A673 (cell line): ENCODE results near the gene HS3ST4. TPM values are rescaled to one million over a fixed set of nuclear protein-coding genes. Genes with fewer than 3 reads are reported as not detected.

ENCODE experiments used
- BruUV-seq: library from RNA; stranded (reverse); fragments of 400-500 nt; replicated peaks from 2 replicates; lab custom pipeline; 2021; lab: Mats Ljungman, UMichigan
- CTCF ChIA-PET: fragments of 300-600 bp; sonication (Branson Sonifier 250); formaldehyde crosslinking; loops from one replicate; lab custom pipeline; 2022; ENCODE audit warnings: antibody characterized with exemption; lab: Charles Lee
- POLR2A ChIA-PET: fragments of 300-600 bp; sonication (Branson Sonifier 250); formaldehyde crosslinking; loops from one replicate; lab custom pipeline; 2022; ENCODE audit warnings: antibody characterized with exemption; ENCODE audit not compliant: low non-redundant PET; lab: Charles Lee
- DNase-seq: peaks from one replicate; pipeline ENCODE4 v3.0.0-alpha.2; 2015; ENCODE audit warnings: low spot score
- H3K27ac ChIP-seq: fragments of 200-600 bp; sonication (generic); 2 replicates; pipeline ENCODE4 v1.5.1; 2016; ENCODE audit warnings: mixed run types, low read depth, mild to moderate bottlenecking, mixed read lengths, antibody characterized with exemption, low read length; ENCODE audit not compliant: poor library complexity, severe bottlenecking
- H3K27me3 ChIP-seq: fragments of 200-600 bp; sonication (generic); replicated peaks from 2 replicates; pipeline ENCODE4 v1.6.1; 2017; ENCODE audit warnings: mixed run types, low read depth, mild to moderate bottlenecking, mixed read lengths, antibody characterized with exemption, low read length; ENCODE audit not compliant: insufficient read depth, poor library complexity
- H3K36me3 ChIP-seq: fragments of 200-600 bp; sonication (generic); 2 replicates; pipeline ENCODE4 v1.6.1; 2016; ENCODE audit warnings: mixed run types, mild to moderate bottlenecking, mixed read lengths, antibody characterized with exemption, low read length; ENCODE audit not compliant: insufficient read depth, poor library complexity, severe bottlenecking
- H3K4me1 ChIP-seq: fragments of 200-600 bp; sonication (generic); 2 replicates; pipeline ENCODE4 v1.6.1; 2017; ENCODE audit warnings: mixed run types, mild to moderate bottlenecking, mixed read lengths, antibody characterized with exemption, low read length; ENCODE audit not compliant: insufficient read depth, poor library complexity, severe bottlenecking
- H3K4me3 ChIP-seq: fragments of 200-600 bp; sonication (generic); 2 replicates; pipeline ENCODE4 v1.5.1; 2016; ENCODE audit warnings: low read depth, mixed run types, mild to moderate bottlenecking, mixed read lengths, low read length; ENCODE audit not compliant: poor library complexity, severe bottlenecking
- H3K9me3 ChIP-seq: fragments of 200-600 bp; sonication (generic); 2 replicates; pipeline ENCODE4 v1.6.1; 2016; ENCODE audit warnings: mixed run types, low read depth, mild to moderate bottlenecking, mixed read lengths, antibody characterized with exemption, low read length; ENCODE audit not compliant: poor library complexity, severe bottlenecking
- EZH2 ChIP-seq: fragments of 200-600 bp; sonication (generic); IDR thresholded peaks from 2 replicates; pipeline ENCODE4 v1.6.1; 2017; ENCODE audit warnings: borderline replicate concordance, low read depth, mild to moderate bottlenecking, mixed read lengths, antibody characterized with exemption, low read length; ENCODE audit not compliant: poor library complexity, severe bottlenecking
- intact Hi-C: fragments of 100-400 bp; cut with micrococcal nuclease; formaldehyde crosslinking; loops from one replicate; pipeline ENCODE4 v1.10.0; 2022; ENCODE audit not compliant: unreplicated experiment
- total RNA-seq: library from RNA; stranded (reverse); gene quantifications from 2 replicates; pipeline ENCODE4 v1.2.3, GENCODE V29; 2021
- TF ChIP-seq, protein P1 (sequence below): fragments of 300-800, 200-600 bp; sonication (generic); conservative IDR thresholded peaks from 2 replicates; pipeline ENCODE4 v1.5.1; 2017; ENCODE audit warnings: low read depth, mild to moderate bottlenecking, antibody characterized with exemption, low read length, moderate library complexity, mixed read lengths

The HS3ST4 gene
- total RNA-seq, 1 experiment from 2014 or later = 33.5 TPM

GRCh38 chr16:25693631-25694030 lies 1.9 kb downstream of the HS3ST4 start:
- Histone ChIP-seq H3K9me3 (no peaks in the 10 kb centered on the region), H3K4me3 (peak overlapping the region; percentile 75), H3K27ac (peak overlapping the region; percentile 69), H3K4me1 (peaks cover 49% of the 10 kb centered on the region), H3K36me3 (peaks cover 7% of the 10 kb centered on the region), H3K27me3 (no peaks in the 10 kb centered on the region)
- ChIA-PET CTCF (no interaction called here), POLR2A (no interaction called here)
- BruUV-seq = no TSS peak
- DNase-seq = peak; percentile 52
- TF ChIP-seq EZH2 = no peak
- TF ChIP-seq, protein P1, sequence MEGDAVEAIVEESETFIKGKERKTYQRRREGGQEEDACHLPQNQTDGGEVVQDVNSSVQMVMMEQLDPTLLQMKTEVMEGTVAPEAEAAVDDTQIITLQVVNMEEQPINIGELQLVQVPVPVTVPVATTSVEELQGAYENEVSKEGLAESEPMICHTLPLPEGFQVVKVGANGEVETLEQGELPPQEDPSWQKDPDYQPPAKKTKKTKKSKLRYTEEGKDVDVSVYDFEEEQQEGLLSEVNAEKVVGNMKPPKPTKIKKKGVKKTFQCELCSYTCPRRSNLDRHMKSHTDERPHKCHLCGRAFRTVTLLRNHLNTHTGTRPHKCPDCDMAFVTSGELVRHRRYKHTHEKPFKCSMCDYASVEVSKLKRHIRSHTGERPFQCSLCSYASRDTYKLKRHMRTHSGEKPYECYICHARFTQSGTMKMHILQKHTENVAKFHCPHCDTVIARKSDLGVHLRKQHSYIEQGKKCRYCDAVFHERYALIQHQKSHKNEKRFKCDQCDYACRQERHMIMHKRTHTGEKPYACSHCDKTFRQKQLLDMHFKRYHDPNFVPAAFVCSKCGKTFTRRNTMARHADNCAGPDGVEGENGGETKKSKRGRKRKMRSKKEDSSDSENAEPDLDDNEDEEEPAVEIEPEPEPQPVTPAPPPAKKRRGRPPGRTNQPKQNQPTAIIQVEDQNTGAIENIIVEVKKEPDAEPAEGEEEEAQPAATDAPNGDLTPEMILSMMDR = no peak
- intact Hi-C loops = loop anchor here (5.0 to 10.0 kb wide), 4 partner anchors 104 to 1421 kb away; no protein-coding TSS in a partner anchor

DNA sequence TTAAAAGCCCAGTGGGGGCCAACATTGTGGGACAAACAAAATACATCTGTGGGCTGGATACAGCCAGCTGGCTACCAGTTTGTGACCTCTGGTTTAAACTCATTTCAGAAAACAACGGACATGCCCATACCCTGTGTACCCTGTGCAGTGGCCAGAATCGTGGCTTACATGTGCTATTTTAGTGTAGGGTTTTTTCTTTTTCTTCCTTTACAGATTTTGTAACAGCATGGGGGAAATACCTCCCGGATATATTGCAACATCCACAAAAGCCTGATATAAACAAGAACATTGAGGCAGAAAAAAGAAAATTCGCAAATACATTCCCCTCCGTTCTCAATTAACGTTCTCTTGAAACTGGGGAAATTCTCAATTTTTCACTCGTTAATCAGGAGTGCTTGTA lies 7.3 kb downstream of the HS3ST4 start:
- intact Hi-C loops = loop anchor here (10.0 kb wide), 2 partner anchors 424 to 1416 kb away; no protein-coding TSS in a partner anchor
- peaks cover 19% of the 10 kb centered on the region for H3K36me3 ChIP-seq
- peak overlapping the region; percentile 20 for H3K4me3 ChIP-seq
- no peaks in the 10 kb centered on the region for H3K27me3 ChIP-seq
- no peaks in the 10 kb centered on the region for H3K9me3 ChIP-seq
- ChIA-PET CTCF (no interaction called here), POLR2A (interaction anchor here (0.7 kb wide), 1 partner anchor 947 kb away, joined by 4 read pairs; no protein-coding TSS in a partner anchor)
- peak overlapping the region; percentile 67 for H3K27ac ChIP-seq
- TF ChIP-seq EZH2 = no peak
- TF ChIP-seq, protein P1 = no peak
- DNase-seq = peak; percentile 57
- H3K4me1 ChIP-seq = peaks cover 65% of the 10 kb centered on the region
- no TSS peak for BruUV-seq

DNA sequence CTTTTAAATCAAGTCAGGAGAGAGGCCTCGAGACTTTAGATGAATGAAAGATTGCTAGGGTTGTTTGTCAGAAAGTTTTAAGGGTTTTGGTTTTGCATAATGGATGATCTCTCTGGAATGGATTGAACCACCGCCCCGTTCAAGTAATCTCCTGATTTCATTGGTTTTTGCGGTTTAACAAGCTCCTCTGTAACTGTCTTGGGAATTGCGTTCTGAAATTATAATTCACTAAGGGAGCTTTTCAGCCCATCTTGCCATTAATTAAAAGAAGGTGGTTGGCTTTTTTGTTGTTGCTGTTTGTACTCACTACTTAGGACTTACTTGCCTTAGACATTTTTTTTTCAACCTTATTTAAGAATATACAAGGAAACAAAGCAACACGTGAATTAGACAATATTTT lies 8.8 kb downstream of the HS3ST4 start:
- ChIA-PET POLR2A (interaction anchor here (0.7 kb wide), 1 partner anchor 12 kb away, joined by 3 read pairs; no protein-coding TSS in a partner anchor), CTCF (interaction anchor here (0.6 kb wide), 1 partner anchor 411 kb away, joined by 3 read pairs; no protein-coding TSS in a partner anchor)
- H3K27me3 ChIP-seq = no peaks in the 10 kb centered on the region
- peaks cover 19% of the 10 kb centered on the region for H3K36me3 ChIP-seq
- H3K4me1 ChIP-seq = peaks cover 58% of the 10 kb centered on the region
- BruUV-seq = no TSS peak
- peak overlapping the region; percentile 20 for H3K4me3 ChIP-seq
- H3K27ac ChIP-seq = peak overlapping the region; percentile 67
- DNase-seq = peak; percentile 71
- intact Hi-C loops = loop anchor here (10.0 kb wide), 1 partner anchor 944 kb away; no protein-coding TSS in a partner anchor
- H3K9me3 ChIP-seq = no peaks in the 10 kb centered on the region
- TF ChIP-seq, protein P1 = no peak
- TF ChIP-seq EZH2 = no peak
